Glomerular visceral epithelial cell (primary cell): ENCODE measurements around the gene PRDM2.
"Not testable (repeated sequence)": the region's sequence is repeated elsewhere in the genome, so short reads cannot be mapped to it uniquely, and the experiment has no call there.

Experiments used
- DNase-seq: peaks from one replicate; pipeline ENCODE4 v3.0.0-alpha.2; 2016; ENCODE audit errors: extremely low spot score

The PRDM2 gene

DNA sequence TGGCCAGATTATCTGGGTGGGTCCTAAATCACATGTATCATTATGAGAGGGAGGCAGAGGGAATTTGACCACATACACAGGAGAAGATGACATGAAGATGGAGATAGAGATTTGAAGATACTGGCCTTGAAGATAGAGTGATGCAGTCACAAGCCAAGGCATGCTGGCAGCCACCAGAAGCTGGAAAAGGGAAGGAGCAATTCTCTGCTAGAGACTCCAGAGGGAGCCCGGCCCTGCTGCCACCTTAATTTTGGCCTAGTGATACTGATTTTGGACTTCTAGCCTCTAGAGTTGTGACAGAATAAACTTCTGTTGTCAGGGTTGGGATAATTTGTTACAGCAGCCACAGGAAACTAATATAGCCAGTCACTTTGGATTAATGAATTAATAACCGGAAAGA is 2.2 kb upstream of the PRDM2 start:
- DNase-seq, result no peak

DNA sequence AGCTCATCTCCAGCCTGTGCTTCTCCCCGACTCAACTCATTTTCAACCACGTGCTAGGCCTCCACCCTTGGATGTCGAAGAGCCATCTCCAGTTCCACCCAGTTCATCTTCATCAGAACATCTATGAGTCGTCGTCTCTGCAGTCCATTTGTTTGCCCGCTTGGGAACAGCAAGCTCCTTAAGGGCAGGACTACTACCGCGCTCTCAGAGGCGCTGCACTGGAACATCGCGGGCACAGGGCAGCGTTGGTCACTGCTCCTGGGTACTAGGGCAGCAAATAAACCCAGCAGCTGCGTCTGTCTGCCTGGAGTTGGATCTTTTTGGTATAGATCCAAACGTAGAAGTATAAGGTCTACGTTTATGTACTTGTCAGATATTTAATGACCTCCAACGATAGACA is 478 bp upstream of the PRDM2 start:
- peak; percentile 5 for DNase-seq

DNA sequence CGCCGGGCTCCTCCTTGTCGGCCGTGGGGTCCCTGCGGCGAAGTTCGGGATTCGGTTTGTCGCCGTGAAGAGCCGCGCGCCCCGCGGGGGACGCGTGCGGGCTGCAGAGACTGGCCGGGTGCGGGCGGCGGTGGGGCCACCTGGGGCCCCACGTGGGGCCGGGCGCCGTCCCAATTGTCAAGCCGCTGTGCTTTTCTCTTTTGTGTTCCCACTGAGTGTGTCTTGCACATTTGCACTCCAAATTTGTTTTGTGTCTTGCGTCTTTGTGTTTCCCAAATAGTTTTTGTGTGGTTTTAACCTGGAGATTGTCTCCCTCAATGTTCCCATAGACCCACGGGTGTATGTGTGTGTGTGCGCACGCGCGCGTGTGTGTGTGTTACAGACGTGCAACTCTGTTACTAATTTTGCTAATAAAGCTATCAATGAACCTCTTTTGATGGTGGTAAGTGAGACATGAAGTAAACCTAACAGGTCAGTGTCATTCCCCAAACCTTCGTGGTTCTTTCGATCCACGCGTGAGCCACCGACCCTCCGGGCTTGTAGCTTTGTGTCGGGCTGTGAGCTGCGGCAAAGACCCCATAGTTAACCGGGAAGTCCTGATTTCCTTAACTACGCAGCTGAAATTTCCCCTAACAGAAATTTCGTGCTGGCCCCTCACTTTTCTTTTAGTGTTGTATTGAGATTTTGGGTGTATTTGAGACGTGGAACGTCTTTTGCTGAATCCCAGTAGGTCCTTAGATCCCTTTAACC is 708 bp downstream of the PRDM2 start:
- peak; percentile 3 for DNase-seq

DNA sequence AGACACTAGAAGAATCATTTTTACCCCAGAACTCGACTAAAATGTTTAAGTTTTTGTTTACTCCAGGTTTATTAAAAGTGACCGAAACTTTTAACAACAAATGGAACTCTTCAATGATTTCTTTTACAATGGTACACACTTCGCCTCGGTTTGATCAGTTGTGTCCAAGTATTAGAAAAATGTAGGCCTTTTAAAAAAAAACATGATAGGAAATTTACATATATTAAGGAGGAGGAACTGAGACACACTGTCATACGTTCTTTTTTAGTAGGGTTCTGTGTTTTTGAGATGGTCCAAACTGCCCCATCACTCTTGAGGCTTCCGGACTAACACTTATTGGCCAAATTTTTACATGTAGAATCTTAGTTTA is 1.3 kb downstream of the PRDM2 start:
- no peak for DNase-seq

DNA sequence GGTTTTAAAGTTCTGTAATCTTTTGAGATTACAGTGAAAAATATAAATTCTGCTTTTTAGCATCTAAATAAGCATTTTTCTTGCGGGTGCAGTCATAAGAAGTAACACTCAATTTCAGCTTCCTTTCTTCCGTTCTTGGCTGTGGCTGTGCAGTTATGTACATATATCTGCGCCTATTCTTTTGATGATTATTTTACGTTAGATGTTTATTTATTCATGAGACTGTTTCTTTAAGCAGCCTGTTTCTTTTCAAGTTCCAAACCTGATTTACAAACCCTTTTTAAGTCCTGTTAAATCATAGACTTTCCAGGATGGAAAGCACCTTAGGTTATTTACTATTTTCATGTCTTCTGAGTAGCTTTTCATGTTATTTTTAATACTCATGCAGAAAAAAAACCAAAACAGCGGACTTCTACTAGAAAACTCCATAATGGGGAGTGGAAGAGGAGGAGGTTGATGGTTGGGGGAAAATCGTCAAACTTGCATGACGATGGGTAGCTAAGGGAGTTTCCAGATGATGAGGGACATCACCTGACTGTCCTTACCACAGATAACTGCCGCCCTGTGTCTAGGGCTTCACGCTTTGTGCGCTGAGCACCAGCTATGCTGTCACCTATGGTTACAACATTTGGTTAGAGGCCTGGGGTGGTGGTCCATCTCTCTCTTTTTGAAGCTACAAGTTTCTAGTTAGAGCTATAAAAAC is 2.6 kb downstream of the PRDM2 start:
- no peak for DNase-seq

DNA sequence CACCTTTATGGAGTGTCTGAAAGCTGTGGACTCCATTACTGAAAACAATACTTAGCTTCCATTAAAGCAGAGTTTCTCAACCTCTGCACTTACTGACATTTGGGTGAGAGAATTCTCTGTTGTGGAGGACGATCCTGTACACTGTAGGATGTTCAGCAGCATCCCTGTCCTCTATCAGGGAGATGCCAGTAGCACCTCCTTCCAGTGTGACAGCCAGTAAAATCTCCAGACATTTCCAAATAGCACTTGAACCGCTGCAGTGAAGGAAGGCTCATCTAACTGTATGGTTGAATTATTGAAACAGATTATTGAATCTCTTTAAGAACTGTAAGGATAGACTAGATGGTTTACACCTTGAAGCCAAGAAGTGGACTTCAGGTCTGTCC is 3.1 kb downstream of the PRDM2 start:
- no peak for DNase-seq

DNA sequence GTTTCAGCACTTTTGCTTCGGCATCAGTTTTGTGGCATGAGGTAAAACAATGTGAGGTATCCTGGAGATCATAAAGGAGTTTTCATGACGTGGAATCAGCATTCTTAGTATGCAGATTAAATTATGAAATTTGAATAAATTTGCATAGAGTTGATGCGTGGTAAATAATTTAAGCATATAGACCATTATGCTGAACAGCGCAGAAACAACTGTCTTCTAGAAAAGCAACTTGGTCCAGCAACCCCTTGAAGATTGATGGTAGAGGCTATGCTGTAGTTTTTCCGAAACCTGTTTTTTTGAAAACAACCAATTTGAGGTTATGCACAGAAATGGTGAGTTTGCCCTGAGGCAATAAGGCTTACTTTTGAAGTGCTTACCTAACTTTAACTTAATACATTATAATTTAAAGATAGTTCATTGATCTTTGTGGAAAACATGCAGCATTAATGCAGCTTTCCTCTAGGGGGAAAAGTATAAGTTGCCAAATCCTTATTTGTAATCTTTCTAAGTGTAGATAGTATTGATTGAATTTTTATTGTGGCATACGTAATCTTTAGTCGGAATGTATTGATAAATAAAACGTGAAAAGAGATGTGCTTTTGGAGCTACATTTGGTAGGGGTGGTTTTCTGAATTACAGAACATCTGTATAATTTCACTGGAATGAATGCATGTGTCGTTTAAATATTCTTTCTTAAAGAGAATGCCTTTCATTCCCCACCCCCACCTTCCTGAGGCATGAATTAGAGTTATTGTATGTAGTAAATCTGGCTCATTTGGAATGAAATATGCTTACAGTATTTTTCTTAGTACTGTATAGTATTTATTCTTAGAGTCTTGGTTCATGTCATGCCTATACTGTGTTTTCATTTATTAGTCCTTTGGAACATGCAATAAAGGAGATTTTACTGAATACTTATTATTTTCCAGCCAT is 3.8 kb downstream of the PRDM2 start:
- no peak for DNase-seq

DNA sequence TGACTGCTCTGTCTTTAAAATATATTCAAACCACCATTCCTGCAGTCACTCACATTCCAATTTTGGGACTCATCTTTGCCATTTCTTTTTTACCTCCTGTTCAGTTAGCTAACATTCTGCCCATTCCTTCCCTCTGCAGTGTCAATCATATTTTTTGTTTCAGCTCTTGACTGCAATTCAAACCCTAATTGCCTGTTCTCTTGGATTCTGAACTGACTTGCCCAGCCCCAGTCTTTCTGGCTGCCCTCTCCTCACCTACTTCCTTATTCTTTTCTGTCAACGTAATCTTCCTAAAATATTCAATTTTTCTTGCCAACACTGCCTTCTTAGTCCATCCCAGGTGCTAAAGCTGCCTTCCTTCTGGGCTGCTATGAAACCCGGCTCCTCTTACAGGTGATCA is 6.1 kb downstream of the PRDM2 start:
- no peak for DNase-seq

DNA sequence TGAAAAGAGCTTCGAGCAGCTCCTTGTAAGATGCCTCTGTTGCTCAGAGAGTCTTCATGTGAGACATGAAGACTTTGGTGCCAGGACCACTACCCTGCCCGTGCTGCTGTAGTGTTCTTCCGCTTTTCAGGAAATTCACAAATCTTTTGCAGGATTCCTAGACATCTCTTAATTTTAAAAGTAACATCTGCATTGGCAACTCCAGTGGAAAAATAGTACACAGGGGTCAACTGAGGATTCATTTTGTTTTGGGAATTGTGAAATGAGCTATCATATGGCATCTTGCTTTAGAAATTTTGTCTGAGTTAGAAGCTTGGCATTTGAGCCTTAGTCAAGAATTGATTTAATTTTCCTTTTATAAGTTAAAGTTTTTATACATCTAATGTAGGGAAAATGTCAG is 7.2 kb downstream of the PRDM2 start:
- no peak for DNase-seq

DNA sequence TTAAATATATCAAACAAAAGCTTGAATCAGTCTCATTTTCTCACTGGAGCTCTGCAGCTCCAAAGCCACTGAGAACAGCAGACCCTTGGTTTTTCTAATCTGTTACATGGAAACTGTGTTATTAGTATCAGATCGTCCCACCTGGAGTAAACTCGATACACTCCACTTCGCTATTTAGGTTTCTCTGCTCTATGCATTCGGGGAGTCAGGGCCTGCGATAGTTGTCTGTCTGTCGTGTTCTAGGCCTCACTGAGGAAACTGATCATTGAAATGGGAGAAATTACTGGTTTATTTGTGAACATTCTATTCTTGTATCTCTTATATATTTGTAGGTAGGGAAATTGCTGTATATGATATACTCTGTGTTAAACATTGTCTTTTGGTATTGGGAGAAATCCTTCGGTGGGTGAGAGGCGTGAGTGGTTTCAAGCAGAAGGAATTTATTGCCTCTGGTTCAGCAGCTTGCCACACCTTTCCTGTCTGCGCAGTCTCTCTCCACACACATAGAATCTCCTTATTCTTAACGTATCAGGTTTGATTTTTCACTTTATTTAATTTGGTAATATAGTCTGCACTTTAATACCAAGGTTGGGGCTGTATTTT is 8.5 kb downstream of the PRDM2 start:
- DNase-seq, result no peak

DNA sequence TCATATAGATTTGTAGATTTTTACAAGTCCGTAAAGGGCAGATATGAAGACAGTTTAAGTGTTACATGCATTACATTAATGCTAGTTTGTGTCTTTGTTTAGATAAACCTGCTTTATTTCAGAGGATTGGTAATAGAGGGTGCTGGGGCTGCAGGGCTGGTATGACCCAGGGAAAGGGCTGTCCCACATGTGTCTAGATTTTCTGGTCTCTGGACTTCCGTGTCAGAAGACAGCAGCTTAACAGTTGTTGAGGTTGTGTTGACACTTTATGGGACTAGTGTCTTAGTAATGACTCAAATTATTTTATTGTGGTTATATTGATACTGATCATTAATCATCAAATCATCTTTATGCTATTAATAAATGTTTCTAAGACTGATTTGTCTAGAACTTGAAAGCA is 10.1 kb downstream of the PRDM2 start:
- DNase-seq, result no peak

DNA sequence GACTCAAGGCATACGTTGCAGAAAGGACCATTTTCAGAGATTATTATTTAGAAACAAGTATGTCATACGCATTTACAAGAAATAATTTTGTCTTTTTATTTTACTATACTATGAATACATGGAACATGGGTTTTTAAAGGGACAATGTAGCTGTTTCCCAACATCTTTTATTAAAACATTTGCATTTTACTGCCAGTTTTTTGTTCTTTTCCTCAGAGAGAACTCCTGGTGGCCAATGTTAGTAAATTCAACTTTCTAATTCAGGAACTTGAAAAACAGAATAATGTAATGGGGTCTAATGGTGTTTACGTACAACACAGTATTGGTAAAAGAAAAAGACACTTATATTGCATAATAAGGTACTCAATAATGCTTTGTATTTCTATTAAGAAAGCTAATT is 14.9 kb downstream of the PRDM2 start:
- no peak for DNase-seq

DNA sequence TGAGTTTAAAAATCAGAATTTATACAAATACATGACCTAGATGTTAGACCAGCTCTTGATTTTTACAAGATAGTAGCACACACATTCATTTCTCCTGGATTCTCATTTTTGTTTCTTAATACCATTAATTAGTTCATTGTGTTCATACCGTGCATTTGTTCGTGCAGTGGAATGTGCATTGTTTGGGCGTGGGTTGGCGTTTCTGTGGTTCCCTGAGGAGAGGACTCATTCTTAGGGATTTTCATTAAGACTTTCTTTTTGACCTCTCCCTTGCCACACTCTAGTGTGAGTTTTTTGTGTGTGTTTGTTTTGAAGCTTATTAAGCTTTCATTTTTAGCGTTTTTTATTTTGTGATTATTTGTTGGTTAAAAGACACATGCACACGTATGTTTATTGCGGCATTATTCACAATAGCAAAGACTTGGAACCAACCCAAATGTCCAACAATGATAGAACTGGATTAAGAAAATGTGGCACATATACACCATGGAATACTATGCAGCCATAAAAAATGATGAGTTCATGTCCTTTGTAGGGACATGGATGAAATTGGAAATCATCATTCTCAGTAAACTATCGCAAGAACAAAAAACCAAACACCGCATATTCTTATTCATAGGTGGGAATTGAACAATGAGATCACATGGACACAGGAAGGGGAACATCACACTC is 15.8 kb downstream of the PRDM2 start:
- not testable (repeated sequence) for DNase-seq

DNA sequence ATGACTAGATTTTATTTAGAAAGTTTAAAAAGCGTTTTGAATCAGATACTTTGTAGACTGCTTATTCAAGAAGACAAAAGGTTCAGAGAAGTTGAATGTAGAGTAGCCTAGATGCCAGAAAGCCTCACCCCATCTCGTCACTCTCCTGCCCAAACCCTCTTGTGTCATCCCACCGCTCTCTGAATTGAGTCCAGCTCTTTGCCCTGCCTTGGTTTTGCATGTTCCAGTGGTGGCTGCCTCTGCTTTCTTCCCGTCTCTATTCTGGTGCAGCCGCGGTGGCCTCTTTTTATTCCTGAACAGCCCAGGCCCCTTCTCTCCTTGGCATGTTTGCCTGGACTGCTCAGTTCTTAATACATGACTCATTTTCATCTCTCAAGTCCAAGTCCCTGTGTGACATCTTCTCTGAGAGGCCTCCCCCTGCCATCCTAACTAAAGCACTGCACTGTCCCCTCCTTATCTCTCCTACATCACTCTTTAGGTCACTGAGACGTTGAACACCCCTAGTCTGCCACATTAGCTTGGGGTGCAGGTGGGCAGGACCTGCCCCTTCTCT is 22.9 kb downstream of the PRDM2 start:
- no peak for DNase-seq

DNA sequence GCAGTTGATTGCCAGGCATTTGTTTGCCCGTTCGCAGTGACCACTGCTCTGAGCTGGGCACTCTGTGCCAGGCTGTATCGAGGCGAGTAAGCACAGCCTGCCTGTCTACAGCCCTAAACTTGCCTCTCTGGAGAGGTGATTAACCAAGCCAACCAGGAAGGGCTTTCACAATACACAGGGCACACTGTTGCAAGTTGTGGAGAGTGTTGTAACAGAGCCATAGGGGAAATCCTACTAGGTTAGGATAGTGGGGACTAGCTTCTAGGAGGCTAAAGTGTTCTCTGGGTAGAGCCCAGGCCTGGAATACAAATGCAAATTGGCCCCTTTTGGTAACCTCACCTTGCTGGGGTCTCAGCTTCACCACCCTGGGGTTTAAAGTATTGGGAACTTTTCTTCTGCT is 23.8 kb downstream of the PRDM2 start:
- DNase-seq, result no peak

DNA sequence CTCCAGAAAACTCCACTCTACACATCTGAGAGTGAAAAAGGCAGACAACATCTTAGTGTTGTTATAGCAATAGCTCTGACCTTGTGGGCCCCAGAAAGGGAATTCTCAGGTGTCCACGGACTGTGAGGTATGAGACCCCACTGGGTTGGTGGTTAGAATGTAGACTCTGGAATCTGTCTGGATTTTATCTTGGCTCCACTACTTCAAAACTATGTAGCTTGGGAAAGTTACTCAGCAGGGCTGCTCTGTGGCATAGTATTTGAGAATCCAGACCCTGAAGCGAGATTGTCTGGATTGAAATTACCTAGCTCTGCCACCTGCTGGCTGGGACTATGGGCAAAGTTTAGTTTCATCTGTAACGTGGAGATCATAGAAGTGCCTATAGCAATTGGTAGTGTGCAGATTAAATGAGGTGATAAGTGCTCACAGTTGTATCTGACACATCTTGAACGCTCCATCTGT is 25.8 kb downstream of the PRDM2 start:
- DNase-seq, result peak; percentile 48

DNA sequence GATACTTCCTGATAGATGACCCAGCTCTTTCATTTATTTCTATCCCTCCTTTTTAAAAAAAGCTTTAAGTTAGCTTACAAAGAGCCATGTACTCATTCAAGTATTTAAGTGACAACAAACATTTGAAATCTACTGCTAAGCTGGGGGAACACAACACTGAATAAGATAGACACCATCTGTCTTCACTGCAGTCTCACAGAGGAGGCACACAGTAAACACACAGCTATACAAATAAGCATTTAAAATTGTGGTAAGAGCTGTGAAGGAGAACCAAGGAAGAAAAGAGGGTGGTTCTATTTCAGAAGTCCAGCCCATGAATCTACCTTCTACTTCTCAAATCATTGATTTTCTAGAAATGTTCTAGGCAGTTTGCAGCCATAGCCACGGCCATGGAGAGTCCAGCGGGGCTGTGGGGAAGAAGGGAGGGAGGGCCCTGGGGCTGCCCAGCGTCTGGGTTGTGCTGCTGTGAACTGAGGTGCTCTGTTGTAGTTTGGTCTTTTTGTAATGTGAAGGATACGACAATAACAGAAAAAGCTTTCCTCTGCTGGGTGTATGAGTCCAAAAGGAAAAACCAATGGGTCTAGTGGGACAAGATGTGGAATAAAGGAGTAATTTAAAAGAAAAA is 28.2 kb downstream of the PRDM2 start:
- DNase-seq, result no peak

DNA sequence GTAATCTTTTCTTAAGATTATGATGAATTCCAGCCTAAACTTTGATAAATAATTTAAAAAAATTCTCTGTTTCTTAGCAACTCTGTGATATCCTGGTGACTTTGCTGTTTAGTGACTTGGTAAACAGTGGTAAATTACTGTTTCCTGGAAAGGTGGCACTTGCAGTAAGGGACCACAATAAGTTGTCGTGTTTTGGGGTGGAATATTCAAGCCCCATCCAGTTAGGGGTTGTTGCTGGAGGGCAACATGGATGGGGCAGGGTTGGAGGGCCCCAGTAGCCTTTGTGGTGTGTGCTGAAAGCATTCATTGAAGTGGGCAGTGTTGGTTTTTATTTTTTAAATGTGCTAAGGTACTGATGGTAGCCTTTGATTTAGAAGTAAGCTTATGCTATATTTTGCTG is 30.3 kb downstream of the PRDM2 start:
- no peak for DNase-seq

DNA sequence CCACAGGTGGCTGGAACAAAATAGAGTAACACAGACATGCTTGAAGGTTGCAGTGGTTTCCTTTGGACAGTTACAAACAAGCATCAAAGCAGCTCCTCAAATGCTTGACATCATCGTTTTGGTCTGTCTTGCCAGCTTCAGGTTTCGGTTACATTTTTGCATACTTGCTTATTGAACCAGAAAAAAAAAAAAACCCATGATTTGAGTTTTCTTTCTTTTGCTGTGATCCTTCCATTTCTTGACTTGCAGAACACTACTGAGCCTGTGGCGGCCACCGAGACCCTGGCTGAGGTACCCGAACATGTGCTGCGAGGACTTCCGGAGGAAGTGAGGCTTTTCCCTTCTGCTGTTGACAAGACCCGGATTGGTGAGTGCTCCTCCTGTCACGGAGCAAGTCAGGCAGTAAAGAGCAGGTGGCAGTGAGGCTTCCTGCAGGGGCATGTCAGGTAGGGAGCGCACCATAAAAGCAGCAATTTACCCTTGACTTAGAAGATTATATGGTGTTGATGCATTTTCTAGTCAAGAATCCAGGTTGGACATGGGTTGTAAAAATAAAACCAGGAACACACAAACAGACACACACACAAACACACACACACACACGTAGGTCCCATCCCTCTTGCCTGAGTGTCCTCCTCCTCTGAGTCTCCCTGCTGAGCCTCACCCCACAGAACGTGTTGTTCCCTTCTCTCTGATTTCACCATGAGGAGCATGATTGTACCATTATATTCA is 30.9 kb downstream of the PRDM2 start:
- DNase-seq, result peak; percentile 36

DNA sequence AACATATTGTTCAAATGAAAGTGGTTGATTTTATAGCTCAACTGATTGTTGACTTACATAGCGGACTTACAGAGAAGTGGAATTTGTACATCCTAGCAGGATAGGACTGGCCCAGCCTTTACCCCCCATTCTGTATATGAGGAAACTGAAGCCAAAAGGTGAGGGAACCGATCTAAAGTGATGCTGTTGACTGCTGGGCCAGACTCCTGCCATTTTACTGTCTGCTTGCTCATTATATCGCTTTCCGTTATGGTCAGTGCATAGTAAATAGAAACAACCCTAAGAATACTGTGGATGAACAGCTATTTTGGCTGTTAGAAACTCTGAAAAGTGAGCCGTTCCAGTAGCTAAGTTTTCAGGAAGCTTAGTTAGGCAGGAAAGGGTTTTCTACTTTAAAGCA is 31.9 kb downstream of the PRDM2 start:
- no peak for DNase-seq
